ENCODE measurements around the gene IFT80. TPM values are rescaled to one million over a fixed set of nuclear protein-coding genes. Genes with fewer than 3 reads are reported as not detected.

Gene IFT80
- total and polyA plus RNA-seq, 2 of the 4 experiments (the other 2 are of a cell fraction): 15.2 to 16.8 TPM

GRCh38 chr3:160319322-160319721 is 79.7 kb downstream of the IFT80 start:
- Histone ChIP-seq H3K4me1 (ENCODE audit: control insufficient read depth, insufficient read depth, low read length) (no peaks in the 10 kb centered on the region), H3K36me3 (ENCODE audit: control insufficient read depth, insufficient read depth, low read length) (no peaks in the 10 kb centered on the region), H3K4me3 (ENCODE audit: insufficient read depth, low read depth, low read length) (no peak overlapping the region), H3K9me3 (ENCODE audit: control insufficient read depth, insufficient read depth, low read length) (no peaks in the 10 kb centered on the region), H3K27ac (ENCODE audit: insufficient read depth, low read length) (no peak overlapping the region), H2BK20ac (ENCODE audit: low read depth, low read length) (no peak overlapping the region), H3K9ac (ENCODE audit: low read depth, low read length) (no peak overlapping the region), H2AFZ (replicated peaks; ENCODE audit: low read length, poor library complexity) (no peak overlapping the region), H4K8ac (ENCODE audit: low read depth in 2 of 2, low read length in 2 of 2) (no peak overlapping the region), H2BK5ac (ENCODE audit: low read depth, low read length, poor library complexity, severe bottlenecking) (no peak overlapping the region), H3K56ac (ENCODE audit: extremely low read depth, insufficient read depth, low read length) (no peak overlapping the region), H3K27me3 (ENCODE audit: control insufficient read depth, insufficient read depth, low read length) (no peaks in the 10 kb centered on the region), H4K20me1 (ENCODE audit: insufficient read depth, low read length) (no peaks in the 10 kb centered on the region), H2AK5ac (ENCODE audit: low read depth, low read length) (no peak overlapping the region), H4K91ac (ENCODE audit: insufficient read depth, low read depth, low read length) (no peak overlapping the region), H3K14ac (replicated peaks; ENCODE audit: low read depth, low read length) (no peak overlapping the region), H3K4ac (ENCODE audit: low read depth, low read length) (no peak overlapping the region), H2BK120ac (ENCODE audit: low read depth, low read length) (no peak overlapping the region), H3K79me1 (ENCODE audit: low read depth in 1 of 2, low read length in 2 of 2) (no peaks in the 10 kb centered on the region), H2BK15ac (ENCODE audit: low read depth, low read length) (no peak overlapping the region), H3K23ac (ENCODE audit: low read depth, low read length) (no peak overlapping the region), H3K18ac (ENCODE audit: low read depth, low read length) (no peak overlapping the region), H3K4me2 (ENCODE audit: low read depth, low read length) (no peak overlapping the region), H2AK9ac (replicated peaks; ENCODE audit: low read depth, low read length, poor library complexity) (no peak overlapping the region), H4K5ac (ENCODE audit: low read depth, low read length) (no peak overlapping the region), H3K9me1 (ENCODE audit: insufficient read depth, low read length) (no peaks in the 10 kb centered on the region)
- DNase-seq (no peak), ATAC-seq (ENCODE audit: low read depth) (no peak)
- dilution Hi-C loops (cut with HindIII; ENCODE audit: low sequenced_read_pairs, unreplicated experiment): no loop called here
- intact Hi-C loops (cut with micrococcal nuclease): no loop called here
- POLR2A ChIA-PET (ENCODE audit: unreplicated experiment): no interaction called here
- BruUV-seq (replicated peaks): no TSS peak
- CTCF ChIA-PET: no interaction called here
- in situ Hi-C loops (cut with MboI; ENCODE audit: low sequenced_read_pairs): no loop called here
- TF ChIP-seq CEBPB (IDR thresholded peaks at IDR 0.05; ENCODE audit: low read depth, low read length) (no peak), CHD1 (IDR thresholded peaks at IDR 0.05; ENCODE audit: low read depth, low read length) (no peak), MAZ (IDR thresholded peaks at IDR 0.05; ENCODE audit: borderline replicate concordance, low read depth, low read length) (no peak), MAFK (IDR thresholded peaks at IDR 0.05; ENCODE audit: low read depth, low read length) (no peak), SMC3 (IDR thresholded peaks at IDR 0.05; ENCODE audit: low read depth, low read length) (no peak), BHLHE40 (IDR thresholded peaks at IDR 0.05; ENCODE audit: low read depth, low read length) (no peak), RAD21 (IDR thresholded peaks at IDR 0.05; ENCODE audit: low read length) (no peak)
